K562 (cell line): Measurements from ENCODE around the gene NUP210. TPM values are rescaled to one million over a fixed set of nuclear protein-coding genes. Genes with fewer than 3 reads are reported as not detected.

ENCODE experiments used
- ARID1B ChIP-seq: fragments of 450-650 bp; IDR thresholded peaks from 2 replicates; pipeline ENCODE4 v1.6.1; 2016; ENCODE audit warnings: antibody characterized with exemption, mild to moderate bottlenecking, inconsistent platforms
- CC2D1A ChIP-seq: fragments of 450-650 bp; IDR thresholded peaks from 2 replicates; pipeline ENCODE4 v1.6.1; 2017; ENCODE audit warnings: mild to moderate bottlenecking
- DPF2 ChIP-seq: fragments of 450-650 bp; IDR thresholded peaks from 2 replicates; pipeline ENCODE4 v1.6.1; 2016
- ELF1 ChIP-seq: fragments of 200-800 bp; sonication (Bioruptor generic); IDR thresholded peaks from 2 replicates; pipeline ENCODE4 v1.6.1; 2016; ENCODE audit warnings: missing genetic modification characterization, missing compliant biosample characterization
- KLF16 ChIP-seq: IDR thresholded peaks from 2 replicates; pipeline ENCODE4 v1.6.1; 2016; ENCODE audit warnings: antibody characterized with exemption
- NCOA1 ChIP-seq: fragments of 450-650 bp; IDR thresholded peaks from 2 replicates; pipeline ENCODE4 v1.6.1; 2016; ENCODE audit warnings: low read depth
- NELFE ChIP-seq: IDR thresholded peaks from 2 replicates; pipeline ENCODE4 v1.6.1; 2011; ENCODE audit warnings: mild to moderate bottlenecking; ENCODE audit not compliant: insufficient read depth, insufficient read length
- NFIC ChIP-seq: fragments of 450-650 bp; IDR thresholded peaks from 2 replicates; pipeline ENCODE4 v1.6.1; 2017; ENCODE audit warnings: mild to moderate bottlenecking, inconsistent platforms
- NFRKB ChIP-seq: fragments of 450-650 bp; IDR thresholded peaks from 2 replicates; pipeline ENCODE4 v1.6.1; 2016; ENCODE audit warnings: low read depth
- NR2C2 ChIP-seq, 2 experiments: fragments of 200-800 bp in 1 of 2; sonication (Bioruptor generic) in 1 of 2; sonication (generic) in 1 of 2; formaldehyde crosslinking in 1 of 2; IDR thresholded peaks; 2 replicates each; pipeline versions ENCODE4 v1.6.1 to v1.8.0; 2016 to 2022; ENCODE audit warnings: mild to moderate bottlenecking in 1 of 2, missing compliant biosample characterization in 1 of 2, missing genetic modification characterization in 1 of 2, missing genetic modification reagents in 1 of 2
- NR3C1 ChIP-seq: sonication (generic); formaldehyde crosslinking; IDR thresholded peaks from 2 replicates; pipeline ENCODE4 v1.8.1; 2022; ENCODE audit warnings: missing genetic modification reagents
- NRF1 ChIP-seq, 2 experiments: fragments of 450-650 bp; IDR thresholded peaks in 1 of 2; conservative IDR thresholded peaks in 1 of 2; 2 replicates each; pipeline ENCODE4 v1.6.1; 2014; ENCODE audit warnings: mild to moderate bottlenecking in 2 of 2
- PTTG1 ChIP-seq: fragments of 450-650 bp; IDR thresholded peaks from 2 replicates; pipeline ENCODE4 v1.6.1; 2016; ENCODE audit warnings: low read depth, mild to moderate bottlenecking, missing genetic modification characterization, missing compliant biosample characterization
- PURB ChIP-seq: sonication (generic); formaldehyde crosslinking; IDR thresholded peaks from 2 replicates; pipeline ENCODE4 v1.9.0; 2021; ENCODE audit warnings: low read depth, mild to moderate bottlenecking, missing genetic modification reagents
- SIN3B ChIP-seq: fragments of 450-650 bp; IDR thresholded peaks from 2 replicates; pipeline ENCODE4 v1.6.1; 2017; ENCODE audit warnings: low read depth, mild to moderate bottlenecking, moderate library complexity
- TAL1 ChIP-seq: fragments of 450-650 bp; IDR thresholded peaks from 2 replicates; pipeline ENCODE4 v1.6.1; 2016; ENCODE audit warnings: mild to moderate bottlenecking
- TOE1 ChIP-seq, 2 experiments: fragments of 450-650 bp in 1 of 2; sonication (generic) in 1 of 2; formaldehyde crosslinking in 1 of 2; IDR thresholded peaks; 2 replicates each; pipeline versions ENCODE4 v1.7.1 to v1.8.0; 2016 to 2022; ENCODE audit warnings: borderline replicate concordance in 2 of 2, mild to moderate bottlenecking in 2 of 2, antibody characterized with exemption in 1 of 2, inconsistent platforms in 1 of 2, low read depth in 1 of 2, missing genetic modification reagents in 1 of 2, moderate library complexity in 1 of 2
- ZBED1 ChIP-seq: IDR thresholded peaks from 2 replicates; pipeline ENCODE4 v1.6.1; 2014
- ZBTB7A ChIP-seq: IDR thresholded peaks from 2 replicates; pipeline ENCODE4 v1.6.1; 2011; ENCODE audit warnings: low read depth, mild to moderate bottlenecking, low read length, moderate library complexity, borderline replicate concordance; ENCODE audit not compliant: control insufficient read depth
- ZKSCAN3 ChIP-seq: fragments of 250-450 bp; sonication (Bioruptor Pico); IDR thresholded peaks from 2 replicates; pipeline ENCODE4 v1.4.0; 2020
- ZKSCAN8 ChIP-seq: fragments of 200-800 bp; sonication (Bioruptor generic); IDR thresholded peaks from 2 replicates; pipeline ENCODE4 v1.6.1; 2016; ENCODE audit warnings: missing genetic modification characterization, missing compliant biosample characterization
- ZNF197 ChIP-seq: fragments of 200-800 bp; sonication (Bioruptor generic); IDR thresholded peaks from 2 replicates; pipeline ENCODE4 v1.6.1; 2016; ENCODE audit warnings: low read depth, missing genetic modification characterization, missing compliant biosample characterization
- ZNF24 ChIP-seq: fragments of 450-650 bp; IDR thresholded peaks from 2 replicates; pipeline ENCODE4 v1.6.1; 2016
- polyA plus RNA-seq, 8 experiments: library from polyadenylated mRNA; depleted of rRNA in 4 of 8; stranded (reverse) in 5 of 8; unstranded in 3 of 8; fragments of >200 nt; fragmentation: Nextera tagmentation in 2 of 8; fragmentation: Illumina TruSeq in 1 of 8; extraction: Ambion mirVana in 2 of 8; extraction: Trizol in 1 of 8; gene quantifications; 2 replicates each; pipeline versions ENCODE4 v1.2.1 to v1.2.3, GENCODE V29; 2011 to 2014; ENCODE audit warnings: inconsistent platforms in 1 of 8, missing spikeins in 1 of 8
- total RNA-seq, 7 experiments: library from RNA; depleted of rRNA in 6 of 7; stranded (reverse); fragments of >200 nt in 6 of 7; fragmentation: Illumina TruSeq in 2 of 7; extraction: Trizol in 2 of 7; gene quantifications; 2 replicates each; pipeline versions ENCODE4 v1.2.1 to v1.2.3, GENCODE V29; 2011 to 2021; ENCODE audit warnings: low replicate concordance in 1 of 7
- TF ChIP-seq, protein P1 (sequence below): fragments of 250-450 bp; sonication (Bioruptor Pico); IDR thresholded peaks from 2 replicates; pipeline ENCODE4 v1.8.0; 2022; ENCODE audit warnings: inconsistent platforms, mild to moderate bottlenecking, moderate library complexity, borderline replicate concordance
- TF ChIP-seq, protein P2 (sequence below), 2 experiments: fragments of 450-650 bp; IDR thresholded peaks; 2 replicates each; pipeline ENCODE4 v1.6.1; 2018; ENCODE audit warnings: mild to moderate bottlenecking in 2 of 2, low read depth in 1 of 2; ENCODE audit not compliant: partially characterized antibody in 2 of 2

NUP210 gene
- total and polyA plus RNA-seq, 9 of the 15 experiments (the other 6 are each of a cell fraction or from before 2014, with no cell fraction given) = 1.2 to 138 (median 44.0) TPM

DNA sequence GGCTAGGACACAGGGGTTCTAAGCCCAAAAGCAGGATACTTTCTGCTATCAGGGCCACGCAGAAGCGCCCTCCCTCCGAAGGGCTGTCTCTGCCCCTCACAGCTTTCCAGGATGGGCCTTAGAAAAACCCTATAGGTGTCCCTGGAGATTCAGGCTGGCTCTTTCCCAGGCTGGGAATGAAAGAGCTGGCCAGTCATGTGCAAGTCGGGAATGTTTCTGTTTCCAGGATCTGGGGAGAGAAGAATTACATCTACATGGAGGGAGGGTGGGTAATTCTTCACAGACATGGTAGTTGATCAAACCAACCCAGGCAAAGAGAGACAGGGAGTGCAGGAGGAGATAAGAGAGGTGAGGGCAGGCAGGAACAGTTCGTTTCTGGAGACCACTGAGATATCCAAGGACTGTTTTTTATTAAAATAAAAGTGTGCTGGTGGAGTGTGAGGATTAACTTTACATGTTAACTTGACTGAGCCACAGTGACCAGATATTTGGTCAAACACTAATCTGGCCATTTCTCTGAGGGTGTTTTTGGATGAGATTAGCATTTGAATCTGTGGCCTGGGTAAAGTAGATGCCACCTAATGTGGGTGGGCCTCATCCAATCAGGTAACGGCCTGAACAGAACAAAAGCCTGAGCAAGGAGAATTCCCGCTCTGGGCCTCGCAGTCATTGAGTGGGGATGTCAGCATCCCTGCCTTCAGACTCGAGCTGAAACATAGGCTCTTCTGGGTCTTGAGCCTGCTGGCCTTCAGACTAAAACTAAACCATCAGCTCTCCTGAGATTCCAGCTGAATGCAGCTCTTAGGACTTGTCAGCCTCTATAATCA, 15.3 kb downstream of the NUP210 start (continued):
- TF ChIP-seq CC2D1A = peak; percentile 59; the same call in 1 of the 2 replicates
- TF ChIP-seq PURB (CRISPR knock-in tag) = no peak
- TF ChIP-seq PTTG1 (tag) = no peak
- TF ChIP-seq NR3C1 (CRISPR knock-in tag) = no peak
- TF ChIP-seq NFRKB = no peak
- TF ChIP-seq NELFE = no peak
- TF ChIP-seq ZKSCAN3 (CRISPR knock-in tag) = no peak
- TF ChIP-seq ARID1B = peak; percentile 93
- TF ChIP-seq NRF1 (conservative IDR thresholded peaks at IDR 0.05 in 1 of 2, IDR thresholded peaks at IDR 0.05 in 1 of 2) = no peak
- no peak for TF ChIP-seq ZNF197 (CRISPR knock-in tag)
- no peak for TF ChIP-seq ELF1
- no peak for TF ChIP-seq SIN3B
- peak; percentile 53; the same call in 1 of the 2 replicates for TF ChIP-seq KLF16
- TF ChIP-seq TOE1 (IDR thresholded peaks at IDR 0.05; ENCODE audit: borderline replicate concordance) = 0 out of 2 replicates have a peak, but pooled peaks have one; percentile 31
- TF ChIP-seq TOE1 (CRISPR knock-in tag; IDR thresholded peaks at IDR 0.05; ENCODE audit: borderline replicate concordance, low read depth) = no peak
- TF ChIP-seq NFIC = peak; percentile 51
- peak; percentile 92 for TF ChIP-seq DPF2
- no peak for TF ChIP-seq ZBED1
- no peak for TF ChIP-seq ZBTB7A
- TF ChIP-seq ZNF24 = no peak
- no peak for TF ChIP-seq ZKSCAN8 (CRISPR knock-in tag)
- no peak for TF ChIP-seq NR2C2 (CRISPR knock-in tag; IDR thresholded peaks at IDR 0.05)
- TF ChIP-seq NR2C2 (tag; IDR thresholded peaks at IDR 0.05) = no peak
- TF ChIP-seq, protein P1, sequence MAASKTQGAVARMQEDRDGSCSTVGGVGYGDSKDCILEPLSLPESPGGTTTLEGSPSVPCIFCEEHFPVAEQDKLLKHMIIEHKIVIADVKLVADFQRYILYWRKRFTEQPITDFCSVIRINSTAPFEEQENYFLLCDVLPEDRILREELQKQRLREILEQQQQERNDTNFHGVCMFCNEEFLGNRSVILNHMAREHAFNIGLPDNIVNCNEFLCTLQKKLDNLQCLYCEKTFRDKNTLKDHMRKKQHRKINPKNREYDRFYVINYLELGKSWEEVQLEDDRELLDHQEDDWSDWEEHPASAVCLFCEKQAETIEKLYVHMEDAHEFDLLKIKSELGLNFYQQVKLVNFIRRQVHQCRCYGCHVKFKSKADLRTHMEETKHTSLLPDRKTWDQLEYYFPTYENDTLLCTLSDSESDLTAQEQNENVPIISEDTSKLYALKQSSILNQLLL (CRISPR knock-in tag) = no peak
- peak; percentile 87 for TF ChIP-seq TAL1
- peak; percentile 67; the same call in 1 of the 2 replicates for TF ChIP-seq NCOA1
- TF ChIP-seq, protein P2, sequence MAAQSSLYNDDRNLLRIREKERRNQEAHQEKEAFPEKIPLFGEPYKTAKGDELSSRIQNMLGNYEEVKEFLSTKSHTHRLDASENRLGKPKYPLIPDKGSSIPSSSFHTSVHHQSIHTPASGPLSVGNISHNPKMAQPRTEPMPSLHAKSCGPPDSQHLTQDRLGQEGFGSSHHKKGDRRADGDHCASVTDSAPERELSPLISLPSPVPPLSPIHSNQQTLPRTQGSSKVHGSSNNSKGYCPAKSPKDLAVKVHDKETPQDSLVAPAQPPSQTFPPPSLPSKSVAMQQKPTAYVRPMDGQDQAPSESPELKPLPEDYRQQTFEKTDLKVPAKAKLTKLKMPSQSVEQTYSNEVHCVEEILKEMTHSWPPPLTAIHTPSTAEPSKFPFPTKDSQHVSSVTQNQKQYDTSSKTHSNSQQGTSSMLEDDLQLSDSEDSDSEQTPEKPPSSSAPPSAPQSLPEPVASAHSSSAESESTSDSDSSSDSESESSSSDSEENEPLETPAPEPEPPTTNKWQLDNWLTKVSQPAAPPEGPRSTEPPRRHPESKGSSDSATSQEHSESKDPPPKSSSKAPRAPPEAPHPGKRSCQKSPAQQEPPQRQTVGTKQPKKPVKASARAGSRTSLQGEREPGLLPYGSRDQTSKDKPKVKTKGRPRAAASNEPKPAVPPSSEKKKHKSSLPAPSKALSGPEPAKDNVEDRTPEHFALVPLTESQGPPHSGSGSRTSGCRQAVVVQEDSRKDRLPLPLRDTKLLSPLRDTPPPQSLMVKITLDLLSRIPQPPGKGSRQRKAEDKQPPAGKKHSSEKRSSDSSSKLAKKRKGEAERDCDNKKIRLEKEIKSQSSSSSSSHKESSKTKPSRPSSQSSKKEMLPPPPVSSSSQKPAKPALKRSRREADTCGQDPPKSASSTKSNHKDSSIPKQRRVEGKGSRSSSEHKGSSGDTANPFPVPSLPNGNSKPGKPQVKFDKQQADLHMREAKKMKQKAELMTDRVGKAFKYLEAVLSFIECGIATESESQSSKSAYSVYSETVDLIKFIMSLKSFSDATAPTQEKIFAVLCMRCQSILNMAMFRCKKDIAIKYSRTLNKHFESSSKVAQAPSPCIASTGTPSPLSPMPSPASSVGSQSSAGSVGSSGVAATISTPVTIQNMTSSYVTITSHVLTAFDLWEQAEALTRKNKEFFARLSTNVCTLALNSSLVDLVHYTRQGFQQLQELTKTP (IDR thresholded peaks at IDR 0.05; ENCODE audit: low read depth in 1 of 2, partially characterized antibody in 2 of 2) = no peak
